ENCODE measurements around the gene TNNI3K.
"Not testable (repeated sequence)": the region's sequence is repeated elsewhere in the genome, so short reads cannot be mapped to it uniquely, and the experiment has no call there.

The TNNI3K gene

GRCh38 chr1:74237035-74237434, 1.8 kb downstream of the TNNI3K start:
- no peak for TF ChIP-seq CTCF (IDR thresholded peaks at IDR 0.05)
- DNase-seq = no peak
- no peak overlapping the region for H3K4me3 ChIP-seq
- intact Hi-C loops (cut with DNase I; ENCODE audit: low total_unique reads) = no loop called here
- H3K27me3 ChIP-seq = no peaks in the 10 kb centered on the region
- no peaks in the 10 kb centered on the region for H3K4me1 ChIP-seq
- no peak overlapping the region for H3K27ac ChIP-seq
- peaks cover 0 to 2% (median 0%) of the 10 kb centered on the region in 3 donors for H3K9me3 ChIP-seq
- peaks cover 0 to 18% (median 11%) of the 10 kb centered on the region in 3 donors for H3K36me3 ChIP-seq

- H3K4me3 ChIP-seq = no peak overlapping the region
- TF ChIP-seq CTCF (IDR thresholded peaks at IDR 0.05) = no peak
- no peaks in the 10 kb centered on the region for H3K27me3 ChIP-seq
- H3K4me1 ChIP-seq = no peaks in the 10 kb centered on the region
- H3K27ac ChIP-seq = no peak overlapping the region
- DNase-seq = no peak
- peaks cover 0 to 18% (median 11%) of the 10 kb centered on the region in 3 donors for H3K36me3 ChIP-seq
- H3K9me3 ChIP-seq = peaks cover 0 to 2% (median 0%) of the 10 kb centered on the region in 3 donors
- intact Hi-C loops (cut with DNase I; ENCODE audit: low total_unique reads) = no loop called here
These were observed 2.6 kb downstream of the TNNI3K start for GRCh38 chr1:74237787-74238186.

- Histone ChIP-seq H3K9me3 (no peaks in the 10 kb centered on the region), H3K4me1 (peaks cover 0 to 3% (median 0%) of the 10 kb centered on the region in 4 donors), H3K27ac (no peak overlapping the region), H3K27me3 (no peaks in the 10 kb centered on the region), H3K36me3 (no peaks in the 10 kb centered on the region), H3K4me3 (no peak overlapping the region)
- intact Hi-C loops (cut with DNase I; ENCODE audit: low total_unique reads) = no loop called here
- no peak for DNase-seq
- TF ChIP-seq CTCF (IDR thresholded peaks at IDR 0.05) = no peak
These were observed 10.1 kb downstream of the TNNI3K start for GRCh38 chr1:74245168-74245772.

- Histone ChIP-seq H3K27me3 (no peaks in the 10 kb centered on the region), H3K36me3 (no peaks in the 10 kb centered on the region), H3K4me1 (peaks cover 0 to 3% (median 0%) of the 10 kb centered on the region in 4 donors), H3K4me3 (no peak overlapping the region), H3K27ac (no peak overlapping the region), H3K9me3 (no peaks in the 10 kb centered on the region)
- intact Hi-C loops (cut with DNase I; ENCODE audit: low total_unique reads) = no loop called here
- no peak for DNase-seq
- TF ChIP-seq CTCF (IDR thresholded peaks at IDR 0.05) = no peak
These were observed 11.1 kb downstream of the TNNI3K start for GRCh38 chr1:74246315-74246714.

GRCh38 chr1:74247881-74248528, 12.8 kb downstream of the TNNI3K start:
- no peak for DNase-seq
- no peak overlapping the region for H3K4me3 ChIP-seq
- intact Hi-C loops (cut with DNase I; ENCODE audit: low total_unique reads) = no loop called here
- H3K9me3 ChIP-seq = no peaks in the 10 kb centered on the region
- H3K27me3 ChIP-seq = no peaks in the 10 kb centered on the region
- H3K4me1 ChIP-seq = peaks cover 0 to 3% (median 0%) of the 10 kb centered on the region in 4 donors
- TF ChIP-seq CTCF (IDR thresholded peaks at IDR 0.05) = no peak
- no peak overlapping the region for H3K27ac ChIP-seq
- peaks cover 0 to 5% (median 5%) of the 10 kb centered on the region in 3 donors for H3K36me3 ChIP-seq

- H3K4me3 ChIP-seq; H3K27ac ChIP-seq; intact Hi-C loops (cut with DNase I; ENCODE audit: low total_unique reads); H3K9me3 ChIP-seq; H3K4me1 ChIP-seq; DNase-seq; H3K27me3 ChIP-seq: not testable (repeated sequence)
- H3K36me3 ChIP-seq = peaks cover 0 to 11% (median 5%) of the 10 kb centered on the region in 3 donors
These were observed 18.1 kb downstream of the TNNI3K start for GRCh38 chr1:74253243-74253824.

Data from tibial artery (tissue), 4 donors.